Anterior cingulate cortex (tissue), 58 donors: Measurements from ENCODE around the gene AP5B1.

Source experiments
- DNase-seq, 58 donors: peaks; one replicate each; lab custom pipeline; 2025; lab: John Stamatoyannopoulos, UW

Gene AP5B1

DNA sequence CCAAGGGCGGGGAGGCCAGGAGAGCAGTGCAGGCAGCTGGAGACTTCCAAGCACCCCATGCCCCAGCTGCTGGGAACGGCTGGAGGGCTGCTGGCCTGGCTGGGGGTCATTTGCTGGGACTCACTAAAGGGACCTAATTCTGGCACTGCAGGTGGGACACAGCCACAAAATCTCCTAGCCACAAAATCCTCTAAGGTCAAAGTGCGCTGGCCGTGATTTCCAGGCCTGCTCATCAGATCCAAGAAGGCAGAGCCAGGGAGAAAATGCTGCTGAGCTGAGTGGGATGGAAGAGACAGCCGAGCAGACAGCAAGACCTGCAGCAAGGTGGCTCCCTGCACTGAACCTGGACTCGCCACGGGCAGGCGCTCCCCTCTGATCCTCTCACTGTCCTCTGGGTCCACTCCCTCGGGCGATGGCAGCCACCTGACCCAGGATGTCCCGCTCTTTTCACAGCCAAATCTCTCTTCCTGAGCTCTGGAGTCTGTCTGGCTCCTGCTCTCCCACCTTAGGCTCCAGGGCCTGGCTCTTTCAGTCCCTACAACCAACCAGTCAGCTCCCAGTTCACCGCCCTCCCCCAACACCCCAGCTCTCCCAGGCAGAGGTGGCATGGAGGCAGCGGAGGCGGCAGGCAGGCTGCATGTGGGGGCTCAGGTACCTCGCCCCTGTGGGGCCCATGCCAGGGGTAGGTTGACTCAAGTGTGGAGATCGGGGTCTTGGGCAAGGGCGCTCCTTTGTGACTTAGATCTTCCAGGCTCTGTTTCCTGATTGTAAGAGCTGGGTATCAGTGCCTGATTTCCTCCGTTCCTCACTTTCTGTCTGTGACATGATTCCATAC lies 20.6 kb upstream of the AP5B1 start:
- no peak for DNase-seq

DNA sequence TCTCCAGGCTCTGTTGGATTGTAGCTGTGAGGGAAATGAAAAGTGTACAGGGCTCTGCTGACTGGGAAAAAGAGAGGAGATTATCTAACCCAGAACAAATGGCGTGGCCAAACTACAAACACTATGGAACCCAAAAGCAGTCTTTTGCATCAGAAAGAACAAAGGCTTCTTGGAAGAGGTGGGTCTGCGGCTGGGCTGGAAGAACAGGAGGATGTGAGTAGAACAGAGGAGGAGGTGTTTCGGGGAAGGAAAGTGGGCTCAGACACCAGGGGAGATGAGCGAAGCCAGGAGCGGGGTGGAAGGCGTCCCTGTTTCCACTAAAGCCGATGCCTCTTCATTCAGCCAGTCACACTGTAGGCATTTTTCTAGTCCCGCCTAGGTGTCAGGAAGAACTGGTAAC lies 18.1 kb upstream of the AP5B1 start:
- no peak for DNase-seq

DNA sequence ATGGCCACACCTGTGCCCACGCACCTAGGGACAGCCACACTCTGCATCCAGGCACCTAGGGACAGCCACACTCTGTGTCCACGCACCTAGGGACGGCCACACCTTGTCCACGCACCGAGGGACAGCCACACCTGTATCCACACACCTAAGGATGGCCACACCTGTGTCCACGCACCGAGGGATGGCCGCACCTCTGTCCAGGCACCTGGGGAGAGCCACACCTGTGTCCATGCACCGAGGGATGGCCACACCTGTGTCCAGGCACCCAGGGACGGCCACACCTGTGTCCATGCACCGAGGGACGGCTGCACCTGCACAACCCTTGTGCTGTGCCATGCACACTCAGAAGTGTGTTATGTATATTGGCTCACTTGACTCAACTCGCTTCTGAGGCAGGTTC lies 16.9 kb upstream of the AP5B1 start:
- DNase-seq, result no peak

DNA sequence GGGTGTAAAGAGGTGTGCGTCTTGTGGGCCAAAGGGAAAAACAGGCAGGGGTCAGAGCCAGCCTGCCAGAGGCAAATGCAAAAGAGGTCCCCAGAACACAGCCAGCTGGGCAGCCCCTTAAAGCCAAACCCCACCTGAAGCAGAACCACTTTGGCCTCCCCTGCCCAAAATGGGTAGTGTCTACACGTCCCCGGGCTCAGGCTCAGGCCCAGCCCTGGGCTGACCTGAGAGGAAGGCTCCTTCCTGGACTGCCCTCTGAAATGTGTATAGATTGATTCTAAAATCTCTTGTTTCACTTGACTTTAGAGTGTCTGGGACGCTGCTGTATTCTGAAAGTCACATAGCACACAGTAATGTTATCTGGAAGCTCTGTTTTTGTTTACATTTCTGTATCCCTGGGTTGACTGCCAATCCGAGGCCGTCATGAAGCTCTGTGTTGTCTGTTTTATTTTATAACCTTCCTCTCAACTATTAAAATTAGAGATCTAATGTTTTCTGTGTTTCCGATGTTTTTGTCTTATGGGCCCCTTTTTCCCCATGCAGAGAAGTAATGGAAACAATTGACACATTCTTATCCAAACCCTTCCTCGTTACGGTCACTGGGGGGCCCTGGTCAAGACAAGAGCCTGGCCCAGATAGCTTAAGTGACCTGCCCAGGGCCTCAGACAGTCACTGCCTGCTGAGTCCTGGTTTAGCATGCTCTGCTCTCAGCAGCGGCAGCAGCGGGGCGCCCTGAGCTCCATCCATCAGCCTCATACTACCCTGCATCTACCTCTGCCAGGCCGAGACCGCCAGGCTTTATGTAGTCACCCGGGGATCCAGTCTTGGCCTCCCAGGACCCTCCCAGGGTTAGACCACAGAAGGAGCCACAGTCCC lies 16.2 kb upstream of the AP5B1 start:
- no peak for DNase-seq

DNA sequence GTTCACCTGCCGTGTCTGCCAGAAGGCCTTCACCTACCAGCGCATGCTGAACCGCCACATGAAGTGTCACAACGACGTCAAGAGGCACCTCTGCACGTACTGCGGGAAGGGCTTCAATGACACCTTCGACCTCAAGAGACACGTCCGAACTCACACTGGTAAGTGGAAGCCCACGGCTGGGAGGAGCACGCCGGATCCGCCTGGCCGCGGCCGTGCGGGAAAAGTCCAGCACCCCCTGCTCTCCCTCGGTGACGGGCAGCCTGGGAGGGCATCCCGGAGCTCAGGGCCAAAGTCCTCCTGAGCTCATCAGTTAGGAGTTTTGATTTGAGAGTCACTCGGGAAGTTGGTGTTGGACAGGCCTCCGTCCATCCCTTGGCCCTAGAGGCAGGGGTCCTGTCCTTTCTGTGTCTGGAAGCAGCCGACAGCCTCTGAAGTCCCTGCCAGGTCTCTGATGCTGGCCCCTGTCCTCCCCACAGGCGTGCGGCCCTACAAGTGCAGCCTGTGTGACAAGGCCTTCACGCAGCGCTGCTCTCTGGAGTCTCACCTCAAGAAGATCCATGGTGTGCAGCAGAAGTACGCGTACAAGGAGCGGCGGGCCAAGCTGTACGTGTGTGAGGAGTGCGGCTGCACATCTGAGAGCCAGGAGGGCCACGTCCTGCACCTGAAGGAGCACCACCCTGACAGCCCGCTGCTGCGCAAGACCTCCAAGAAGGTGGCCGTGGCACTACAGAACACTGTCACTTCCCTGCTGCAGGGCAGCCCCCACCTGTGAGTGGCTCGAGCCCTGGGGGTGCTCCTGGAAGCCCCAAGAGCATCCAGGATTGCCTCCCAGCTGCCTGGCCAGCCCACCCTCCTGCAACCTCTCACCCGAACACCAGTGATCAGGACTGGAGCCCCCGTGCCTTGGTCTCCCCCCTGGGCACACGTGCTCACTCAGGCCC lies 14.1 kb upstream of the AP5B1 start:
- no peak for DNase-seq

DNA sequence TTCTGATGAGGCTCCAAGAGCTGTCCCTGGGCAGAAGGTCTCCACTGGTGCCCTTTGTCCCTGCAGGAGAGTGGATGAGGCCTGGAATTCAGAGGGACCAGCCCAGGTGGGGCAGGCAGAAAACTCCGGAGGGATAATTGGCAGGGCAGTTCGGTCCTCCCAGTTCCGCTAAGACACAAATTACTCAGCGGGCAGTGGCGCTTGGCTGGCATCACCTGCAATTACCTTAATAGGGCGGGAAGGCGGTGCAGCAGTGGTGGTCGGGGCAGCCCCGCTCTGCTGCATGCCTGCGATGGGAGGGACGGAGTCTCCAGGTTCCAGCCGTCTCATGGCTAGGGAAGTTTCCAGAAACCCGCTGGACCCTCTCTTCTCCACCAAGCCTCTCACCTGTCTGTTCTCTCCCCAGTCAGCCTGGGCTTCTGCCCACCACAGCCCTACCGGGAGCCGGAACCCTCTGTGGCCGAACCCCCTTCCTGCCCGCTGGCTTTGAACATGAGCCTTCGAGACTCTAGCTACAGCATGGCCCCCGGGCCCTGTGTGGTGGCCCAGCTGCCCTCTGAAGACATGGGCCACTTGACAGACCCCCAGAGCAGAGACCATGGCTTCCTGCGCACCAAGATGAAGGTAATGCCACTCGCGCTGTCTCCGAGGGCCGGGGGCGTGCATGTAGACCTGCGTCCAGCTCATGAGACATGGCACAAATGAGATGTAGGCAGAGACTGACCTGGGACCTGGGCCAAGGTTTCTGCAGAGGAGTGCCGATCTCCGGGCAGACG lies 13.0 kb upstream of the AP5B1 start:
- DNase-seq, result no peak

DNA sequence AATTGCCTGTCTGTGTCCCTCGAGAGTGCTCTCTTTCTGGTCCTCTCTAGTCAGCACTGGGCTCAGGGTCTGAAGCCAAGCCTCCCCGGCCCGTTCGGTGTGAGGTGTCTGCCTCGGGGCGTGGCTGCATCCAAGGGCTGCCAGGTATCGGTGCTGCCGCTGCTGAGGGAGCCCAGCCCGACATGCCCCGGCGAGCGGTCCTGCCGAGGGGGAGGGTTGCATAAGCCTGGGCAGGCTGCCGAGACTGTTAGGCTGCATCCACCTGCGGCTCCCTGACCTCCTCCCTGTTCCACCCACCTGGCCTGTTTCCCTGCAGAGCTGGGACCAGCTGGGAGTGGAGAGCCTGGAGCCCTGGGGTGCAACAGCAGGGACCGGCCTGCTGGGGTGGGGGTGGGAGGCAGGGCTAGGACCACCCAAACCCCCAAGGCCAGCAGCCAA lies 12.4 kb upstream of the AP5B1 start:
- DNase-seq, result no peak

DNA sequence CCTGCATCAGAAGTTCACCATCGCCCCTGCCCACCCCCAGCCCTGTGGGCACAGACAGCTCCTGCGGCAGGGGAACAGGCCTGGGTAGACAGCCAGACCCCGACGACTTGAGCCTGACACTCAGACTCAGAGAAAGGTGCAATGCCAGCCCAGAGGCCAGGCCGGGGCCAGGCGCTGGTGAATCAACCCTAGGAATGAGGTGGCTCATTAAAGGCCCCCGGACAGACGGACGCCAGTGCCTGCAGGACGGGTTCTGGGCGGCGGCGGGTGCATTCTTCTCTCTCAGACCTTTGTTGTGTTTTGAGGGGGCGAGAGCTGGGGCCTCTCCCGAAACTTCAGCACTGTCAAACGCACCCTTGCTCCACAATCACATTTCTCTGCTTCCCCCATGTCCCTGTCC lies 11.7 kb upstream of the AP5B1 start:
- DNase-seq, result no peak

DNA sequence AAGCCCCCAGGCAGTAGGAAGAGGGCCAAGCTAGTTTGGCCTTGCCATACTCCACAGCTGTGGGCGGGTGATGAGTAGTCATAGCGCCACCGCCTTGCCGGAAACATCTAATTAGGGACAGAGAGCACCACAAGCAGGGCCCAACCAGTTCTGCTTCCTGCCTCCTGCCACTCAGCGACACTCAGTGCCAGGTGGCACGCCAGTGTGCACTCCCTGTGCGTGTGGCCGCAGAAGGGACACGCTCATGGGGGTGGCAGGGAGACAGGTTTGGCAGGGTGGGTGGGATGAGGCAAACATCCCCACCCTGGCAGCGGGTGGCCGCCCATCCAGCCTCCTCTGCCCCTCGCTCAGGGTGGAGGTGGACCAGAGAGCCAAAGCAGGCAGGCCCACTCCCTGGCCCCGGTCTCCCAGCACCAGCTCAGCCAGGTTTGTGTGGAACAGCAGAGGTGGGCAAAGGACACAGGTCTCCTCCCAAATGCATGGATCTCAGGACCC lies 11.0 kb upstream of the AP5B1 start:
- DNase-seq, result no peak

DNA sequence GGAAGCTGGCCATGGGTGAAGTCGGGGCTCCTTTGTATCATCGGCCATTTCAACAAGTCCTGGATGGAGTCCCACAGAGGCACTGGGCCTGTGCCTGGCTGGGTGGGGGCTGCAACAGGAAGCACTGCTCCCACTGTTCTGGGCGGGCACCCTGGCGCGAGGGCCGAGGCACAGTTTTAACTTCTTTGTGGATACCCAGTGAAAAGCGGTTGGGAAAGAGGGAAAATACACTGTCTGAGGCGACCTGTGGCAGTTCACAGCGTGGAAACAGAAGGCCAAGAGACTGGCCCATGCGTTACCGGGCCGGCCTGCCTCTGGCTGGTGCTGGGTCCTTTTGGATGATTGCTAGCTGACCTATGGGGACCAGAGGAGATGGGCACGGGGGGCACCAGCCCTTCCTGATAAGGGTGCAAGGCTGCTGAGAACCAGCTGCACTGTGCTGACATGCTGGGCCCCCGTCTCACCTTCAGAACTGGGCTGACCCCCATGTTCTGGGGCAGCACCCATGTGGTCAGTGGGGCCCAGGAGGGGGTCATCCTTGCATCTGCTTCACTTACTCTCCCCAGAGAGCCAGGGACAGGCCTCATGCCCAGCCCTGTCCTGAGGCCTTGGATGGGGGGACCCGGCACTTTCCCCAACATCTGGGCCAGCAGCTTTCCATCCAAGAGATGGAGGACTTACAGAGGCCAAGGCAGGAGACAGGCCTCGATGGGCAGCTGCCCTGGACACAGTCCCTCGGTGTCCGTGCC lies 10.3 kb upstream of the AP5B1 start:
- no peak for DNase-seq

DNA sequence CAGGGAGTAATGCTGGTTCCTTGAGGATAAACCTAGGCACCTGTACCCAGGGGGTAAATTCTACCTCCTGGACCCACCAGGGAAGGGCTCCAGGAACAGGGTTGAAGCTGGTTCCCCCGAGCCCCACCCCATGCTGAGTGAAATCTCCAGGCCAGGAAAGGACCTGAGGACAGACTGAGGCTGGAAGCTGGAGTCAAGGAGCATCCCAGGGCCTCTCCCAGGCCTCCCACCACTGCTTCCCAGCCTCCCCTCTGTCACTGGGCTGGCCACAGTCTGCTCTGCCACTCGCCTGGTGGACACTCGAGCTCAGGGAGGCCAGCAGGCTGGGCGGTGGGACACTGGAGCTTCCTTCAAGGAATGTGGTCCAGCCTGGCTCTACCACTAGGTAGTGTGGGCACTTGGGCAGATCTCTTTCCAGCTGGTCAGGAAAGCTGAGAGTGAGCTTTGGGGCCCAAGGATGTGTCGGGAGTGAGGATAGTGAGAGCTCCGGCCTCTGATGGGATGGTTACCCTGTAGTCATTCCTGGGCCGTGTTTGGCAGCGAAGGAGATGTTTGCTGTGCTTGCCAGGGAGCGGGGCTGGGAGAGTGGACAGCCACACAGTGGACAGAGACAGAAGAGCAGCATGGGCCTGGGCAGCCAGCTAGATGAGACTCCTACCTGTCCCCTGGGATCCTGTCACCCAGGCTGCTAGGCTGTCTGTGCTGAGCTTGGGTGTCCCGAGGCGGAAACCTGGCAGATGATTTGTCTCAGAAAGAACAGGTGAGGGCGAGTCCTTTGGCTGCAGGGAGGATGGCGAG lies 9.5 kb upstream of the AP5B1 start:
- DNase-seq, result no peak

DNA sequence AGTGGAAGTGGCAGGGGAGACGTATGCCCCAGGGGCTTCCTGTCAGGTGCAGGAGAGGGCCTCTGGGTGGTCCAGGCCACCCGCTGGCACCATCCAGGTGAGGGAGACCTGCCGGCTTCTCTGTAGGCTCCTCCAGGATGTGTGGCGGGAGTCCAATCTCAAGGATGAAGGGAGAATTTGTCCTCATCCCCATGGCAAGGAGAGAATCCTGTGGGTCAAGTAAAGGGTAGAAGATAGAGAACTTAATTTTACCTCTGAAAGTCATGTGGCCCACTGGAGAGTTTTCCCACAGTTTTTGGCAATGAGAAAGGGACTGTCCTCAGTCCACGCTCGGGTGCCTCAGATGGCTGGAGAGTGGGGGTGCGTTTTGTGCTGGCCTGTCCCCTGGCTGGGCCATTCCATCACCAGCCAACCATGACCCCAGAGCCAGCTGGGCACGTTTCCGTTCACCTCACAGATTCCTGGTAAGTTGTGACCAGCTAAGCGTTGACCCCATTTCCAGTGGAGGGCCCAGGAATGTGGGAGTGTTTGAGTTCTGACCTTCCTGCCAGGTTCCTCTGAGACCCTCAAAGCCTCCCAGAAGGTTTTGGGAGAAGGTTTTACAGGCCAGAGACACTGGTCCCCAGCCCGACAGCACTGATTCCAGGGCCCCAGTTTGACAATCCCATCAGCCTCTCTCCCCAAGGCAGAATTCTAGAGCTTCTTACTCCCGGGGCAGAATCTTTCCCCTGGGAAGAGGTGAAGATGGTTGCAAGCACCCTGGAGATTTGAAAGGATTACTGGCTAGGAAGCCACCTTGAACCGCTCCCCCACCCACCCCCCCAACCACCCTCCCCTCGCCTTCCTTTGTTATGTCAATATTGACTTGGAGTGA lies 8.7 kb upstream of the AP5B1 start:
- no peak for DNase-seq

DNA sequence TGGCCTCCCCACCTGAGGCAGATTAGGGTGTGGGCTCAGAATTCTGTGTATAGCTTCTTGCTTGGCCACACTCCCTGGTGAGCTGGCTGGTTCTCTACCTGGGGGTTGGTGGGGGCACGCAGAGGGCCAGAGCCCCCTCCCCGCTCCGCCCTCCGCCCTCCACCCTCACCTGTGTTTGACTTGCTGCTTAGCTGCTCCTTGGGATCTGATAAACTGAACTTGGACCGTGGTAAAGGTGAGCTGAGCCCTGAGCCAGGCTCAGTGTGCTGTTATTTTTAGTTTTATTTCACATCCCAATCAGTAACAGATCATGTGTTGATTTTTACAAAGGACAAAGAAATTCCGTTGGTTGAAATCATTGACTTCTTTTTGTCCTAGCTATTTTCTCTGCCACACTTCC lies 8.0 kb upstream of the AP5B1 start:
- DNase-seq, result no peak

DNA sequence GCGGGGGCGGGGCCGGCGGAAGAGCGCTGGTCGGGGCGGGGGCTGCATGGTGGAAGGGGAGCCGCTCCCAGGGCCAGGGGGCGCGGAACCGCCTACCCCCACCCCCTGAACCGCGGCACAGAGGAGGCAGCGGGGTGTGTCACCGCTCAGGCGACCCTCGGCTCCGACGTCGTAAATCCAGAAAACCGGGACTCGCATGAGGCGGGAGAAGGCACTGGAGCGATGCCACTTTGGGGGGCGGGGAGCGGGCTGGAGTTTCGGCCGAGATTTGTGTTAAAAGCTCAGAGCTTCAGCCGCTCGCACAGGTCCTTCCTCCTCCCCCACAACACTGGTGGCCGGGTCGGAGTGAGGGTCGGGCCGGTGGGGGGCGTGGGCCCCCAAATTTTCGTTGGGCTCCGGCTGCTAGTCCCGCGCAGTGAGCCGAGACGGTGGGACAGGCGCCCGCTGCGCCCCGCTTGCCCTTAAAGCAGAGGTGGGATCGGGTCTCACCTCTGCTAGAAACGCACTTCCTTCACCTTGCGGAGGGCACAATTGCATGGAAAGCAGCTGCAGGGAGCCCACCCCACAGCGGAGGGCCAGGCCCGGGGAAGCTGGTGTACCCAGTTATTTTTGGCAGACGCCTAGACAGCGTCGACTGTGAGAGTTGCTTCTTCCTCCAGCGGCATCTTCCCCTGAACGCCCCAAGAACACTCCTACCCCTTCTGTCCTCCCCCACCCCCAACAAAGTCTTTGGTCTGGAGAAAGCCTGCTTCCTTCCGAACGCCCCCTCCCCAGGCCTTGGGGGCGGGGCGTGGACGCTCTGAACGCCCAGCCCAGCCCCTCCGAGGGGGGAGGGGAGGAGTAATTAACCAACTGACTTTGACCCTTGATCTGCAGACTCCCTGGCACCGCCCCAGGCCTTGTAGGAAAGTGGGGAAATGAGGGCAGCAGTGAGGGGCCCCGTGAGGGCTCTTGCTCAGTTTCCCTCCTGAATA lies 7.2 kb upstream of the AP5B1 start:
- DNase-seq, result no peak

DNA sequence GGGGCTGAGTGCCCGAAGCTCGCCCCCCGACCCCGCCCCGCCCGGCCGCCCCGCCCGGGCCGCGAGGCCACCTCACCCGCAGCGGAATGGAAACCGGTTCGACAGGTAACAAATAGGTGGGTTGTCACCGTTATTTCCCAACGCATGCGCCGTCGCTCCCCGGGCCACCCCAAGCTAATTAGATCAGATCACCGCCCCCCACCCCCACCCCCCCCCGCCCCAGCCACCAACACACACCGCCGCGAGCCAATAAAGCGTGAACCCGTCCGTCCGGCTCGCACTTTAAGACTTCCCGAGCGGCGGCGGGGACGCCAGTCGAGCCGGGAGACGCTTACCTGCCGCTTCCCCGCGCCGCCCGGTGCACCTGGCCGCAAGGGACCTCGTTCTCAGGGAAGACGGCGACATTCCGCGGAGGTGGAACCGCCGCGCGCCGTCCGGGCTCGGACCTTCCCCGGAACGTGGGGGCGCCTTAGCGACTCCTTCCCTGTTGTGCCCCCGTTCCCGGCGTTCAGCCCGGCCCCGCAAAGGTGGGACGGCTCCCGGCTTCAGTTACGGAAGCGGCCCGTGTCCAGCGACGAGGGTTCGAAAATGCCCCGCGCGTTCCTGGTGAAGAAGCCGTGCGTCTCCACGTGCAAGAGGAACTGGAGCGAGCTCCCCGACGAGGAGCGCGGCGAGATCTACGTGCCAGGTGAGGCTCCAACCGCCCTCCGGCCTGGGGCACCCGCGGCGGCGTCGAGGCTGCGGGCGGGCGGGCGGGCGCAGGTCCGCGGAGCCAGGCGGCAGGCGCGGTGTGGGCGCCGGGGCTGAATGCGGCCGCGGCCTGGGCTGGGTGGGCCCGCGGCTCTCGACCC lies 6.2 kb upstream of the AP5B1 start, which contains the start of gene OVOL1:
TSS of gene OVOL1 (plus strand) at position 278 of the 851 bp plus-strand sequence. CDS start at position 589, 311 bp downstream.
- no peak for DNase-seq
